ENCODE measurements around the gene LMF1.
A peak's percentile ranks its signal among the peaks of the same experiment; 100 is the strongest.

The LMF1 gene

GRCh38 chr16:877242-878071 is 93.3 kb downstream of the LMF1 start:
- Histone ChIP-seq H3K4me3 (peak overlapping the region; percentile 19; the same call in 1 of the 2 replicates), H3K36me3 (0 out of 2 replicates have a peak, but pooled peaks cover 12% of the 10 kb centered on the region), H3K4me2 (peak overlapping the region; percentile 99), H3K9me3 (0 out of 2 replicates have a peak, but pooled peaks cover under 1% of the 10 kb centered on the region), H3K9ac (no peak overlapping the region), H4K20me1 (peaks cover 21% of the 10 kb centered on the region), H3K27me3 (0 out of 2 replicates have a peak, but pooled peaks cover 5% of the 10 kb centered on the region), H3K27ac (peak overlapping the region; percentile 46), H3K4me1 (peaks cover 98% of the 10 kb centered on the region)
- TF ChIP-seq Cebpa-rat (IDR thresholded peaks at IDR 0.05), result no peak

- Histone ChIP-seq H3K4me1 (peaks cover 98% of the 10 kb centered on the region), H3K9me3 (no peaks in the 10 kb centered on the region), H3K4me2 (peak overlapping the region; percentile 99), H3K36me3 (0 out of 2 replicates have a peak, but pooled peaks cover 12% of the 10 kb centered on the region), H3K4me3 (no peak overlapping the region), H3K9ac (no peak overlapping the region), H3K27ac (peak overlapping the region; percentile 97; the same call in 1 of the 2 replicates), H4K20me1 (peaks cover 14% of the 10 kb centered on the region), H3K27me3 (no peaks in the 10 kb centered on the region)
- no peak for TF ChIP-seq Cebpa-rat (IDR thresholded peaks at IDR 0.05)
Measured at GRCh38 chr16:876523-877241, 94.1 kb downstream of the LMF1 start.

GRCh38 chr16:876041-876335 is 94.8 kb downstream of the LMF1 start:
- Histone ChIP-seq H3K27ac (peak overlapping the region; percentile 97; the same call in 1 of the 2 replicates), H3K27me3 (no peaks in the 10 kb centered on the region), H4K20me1 (peaks cover 7% of the 10 kb centered on the region), H3K4me1 (peaks cover 98% of the 10 kb centered on the region), H3K9me3 (no peaks in the 10 kb centered on the region), H3K36me3 (0 out of 2 replicates have a peak, but pooled peaks cover 12% of the 10 kb centered on the region), H3K9ac (no peak overlapping the region), H3K4me3 (no peak overlapping the region), H3K4me2 (peak overlapping the region; percentile 99)
- no peak for TF ChIP-seq Cebpa-rat (IDR thresholded peaks at IDR 0.05)

DNA sequence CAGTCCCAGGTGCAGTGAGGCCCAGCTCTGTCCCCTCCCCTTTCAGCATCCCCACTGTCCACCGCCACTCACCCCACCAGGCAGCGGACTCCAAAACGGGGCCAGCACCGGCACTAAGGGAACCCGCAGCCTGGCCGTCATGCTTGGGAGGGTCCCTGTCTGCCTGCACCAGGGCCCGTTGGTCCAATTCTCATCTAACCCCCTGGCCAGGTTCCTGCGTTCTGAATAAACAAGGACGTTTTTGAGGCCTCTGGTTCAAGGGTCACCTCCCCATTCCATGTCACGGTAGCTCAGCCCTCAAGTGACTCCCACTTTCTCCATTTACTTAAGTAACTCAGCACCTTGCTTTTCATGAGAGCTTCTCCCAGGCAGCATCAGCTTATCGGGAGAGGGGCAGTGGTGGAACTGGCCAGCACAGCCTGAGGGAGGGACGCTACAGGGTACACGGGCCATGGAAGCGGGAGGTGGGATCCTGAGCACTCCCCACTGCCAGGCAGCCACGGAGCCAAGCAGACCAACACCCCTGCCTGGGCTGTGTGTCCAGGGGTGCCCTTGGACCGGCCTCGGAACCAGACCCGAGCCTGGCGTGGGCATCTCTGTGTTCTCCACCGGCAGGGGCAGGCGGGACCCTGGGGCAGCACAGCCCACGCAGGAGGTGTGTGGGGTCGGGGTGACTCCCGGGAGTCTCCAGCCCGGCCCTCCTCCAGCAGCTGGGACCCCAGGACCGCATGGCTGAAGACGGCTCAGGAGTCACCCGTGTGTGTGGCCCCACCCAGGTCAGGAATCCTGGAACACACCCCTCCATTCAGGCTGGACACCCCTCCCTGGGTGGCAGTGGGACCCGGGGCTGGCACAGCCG is 95.4 kb downstream of the LMF1 start:
- H3K4me1 ChIP-seq, result peaks cover 98% of the 10 kb centered on the region
- no peaks in the 10 kb centered on the region for H3K9me3 ChIP-seq
- H3K27me3 ChIP-seq, result no peaks in the 10 kb centered on the region
- H3K4me3 ChIP-seq, result no peak overlapping the region
- 0 out of 2 replicates have a peak, but pooled peaks cover 12% of the 10 kb centered on the region for H3K36me3 ChIP-seq
- peak overlapping the region; percentile 97 for H3K27ac ChIP-seq
- peaks cover under 1% of the 10 kb centered on the region for H4K20me1 ChIP-seq
- H3K9ac ChIP-seq, result no peak overlapping the region; the same call in 1 of the 2 replicates
- H3K4me2 ChIP-seq, result peak overlapping the region; percentile 99
- TF ChIP-seq Cebpa-rat (IDR thresholded peaks at IDR 0.05), result no peak

DNA sequence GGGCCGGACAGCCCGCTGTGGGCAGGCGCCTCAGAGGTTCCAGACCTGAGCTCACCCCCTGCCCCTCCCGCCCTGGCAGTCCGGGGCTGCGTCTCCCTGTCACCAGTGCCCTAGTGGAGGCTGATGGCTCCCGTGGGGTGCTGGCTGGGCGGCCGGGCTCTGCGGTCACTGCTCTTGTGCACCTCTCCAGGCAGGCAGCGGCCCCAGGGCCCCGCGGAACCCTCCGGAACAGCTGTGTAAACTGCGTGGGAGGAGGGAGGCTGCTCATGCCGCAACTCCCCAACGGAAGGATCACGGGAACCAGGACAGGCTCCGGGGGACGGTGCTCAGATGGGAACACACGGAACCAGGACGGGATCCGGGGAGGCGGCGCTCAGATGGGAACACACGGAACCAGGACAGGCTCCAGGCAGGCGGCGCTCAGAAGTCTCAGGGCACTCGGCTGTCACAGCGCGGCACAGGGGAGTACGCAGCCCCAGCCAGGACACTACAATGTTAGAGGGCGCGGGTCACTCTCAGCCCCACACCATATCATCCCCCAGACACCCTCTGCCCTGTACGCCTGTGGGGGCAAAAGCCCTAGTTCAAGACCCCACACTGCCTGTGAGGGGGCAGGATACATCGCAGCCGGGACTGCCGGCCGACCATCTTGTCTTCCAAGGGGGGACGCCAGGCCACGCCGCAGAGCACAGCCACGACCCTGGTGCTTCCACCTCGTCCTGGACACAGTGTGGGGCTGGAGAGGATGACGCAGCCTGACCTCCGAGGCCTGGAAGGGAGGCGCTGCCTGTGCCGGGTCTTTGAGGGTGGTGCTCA is 96.2 kb downstream of the LMF1 start:
- H3K27me3 ChIP-seq, result no peaks in the 10 kb centered on the region
- peaks cover 98% of the 10 kb centered on the region for H3K4me1 ChIP-seq
- H3K4me3 ChIP-seq, result no peak overlapping the region
- H3K27ac ChIP-seq, result peak overlapping the region; percentile 97
- TF ChIP-seq Cebpa-rat (IDR thresholded peaks at IDR 0.05), result no peak
- no peaks in the 10 kb centered on the region for H3K9me3 ChIP-seq
- no peak overlapping the region; the same call in 1 of the 2 replicates for H3K9ac ChIP-seq
- H4K20me1 ChIP-seq, result no peaks in the 10 kb centered on the region; the same call in 1 of the 2 replicates
- peak overlapping the region; percentile 99 for H3K4me2 ChIP-seq
- H3K36me3 ChIP-seq, result 0 out of 2 replicates have a peak, but pooled peaks cover 12% of the 10 kb centered on the region

GRCh38 chr16:873889-874288 is 96.9 kb downstream of the LMF1 start:
- Histone ChIP-seq H3K9me3 (no peaks in the 10 kb centered on the region), H3K9ac (peak overlapping the region; percentile 78; the same call in 1 of the 2 replicates), H3K27me3 (no peaks in the 10 kb centered on the region), H3K4me3 (no peak overlapping the region), H3K4me1 (peaks cover 98% of the 10 kb centered on the region), H4K20me1 (no peaks in the 10 kb centered on the region), H3K4me2 (peak overlapping the region; percentile 99), H3K36me3 (peaks cover 14% of the 10 kb centered on the region), H3K27ac (peak overlapping the region; percentile 97)
- no peak for TF ChIP-seq Cebpa-rat (IDR thresholded peaks at IDR 0.05)

DNA sequence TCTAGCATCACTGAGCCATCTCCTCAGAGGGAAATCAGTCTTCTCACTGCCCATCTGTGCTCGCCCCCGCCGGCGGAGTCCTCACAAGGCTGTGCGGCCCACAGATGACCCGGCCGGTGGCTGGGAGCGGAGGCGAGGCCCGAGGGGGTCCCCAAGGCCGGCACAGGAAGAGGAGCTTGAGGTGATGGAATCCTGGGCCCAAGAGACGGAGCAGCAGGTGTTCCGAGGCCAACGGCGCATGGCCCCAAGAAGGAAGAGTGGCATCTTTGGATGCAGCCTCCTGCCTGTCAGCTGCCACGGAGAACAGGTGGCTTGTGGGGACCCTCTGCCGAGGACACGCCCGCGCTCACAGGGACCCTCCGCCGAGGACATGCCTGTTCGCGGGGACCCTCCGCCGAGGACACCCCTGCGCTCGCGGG is 97.5 kb downstream of the LMF1 start:
- no peaks in the 10 kb centered on the region for H3K27me3 ChIP-seq
- H3K4me2 ChIP-seq, result peak overlapping the region; percentile 99
- 0 out of 2 replicates have a peak, but pooled peaks cover 1% of the 10 kb centered on the region for H3K9me3 ChIP-seq
- peak overlapping the region; percentile 97 for H3K27ac ChIP-seq
- peaks cover 99% of the 10 kb centered on the region for H3K4me1 ChIP-seq
- peaks cover 20% of the 10 kb centered on the region for H3K36me3 ChIP-seq
- H4K20me1 ChIP-seq, result no peaks in the 10 kb centered on the region
- H3K9ac ChIP-seq, result peak overlapping the region; percentile 78; the same call in 1 of the 2 replicates
- no peak for TF ChIP-seq Cebpa-rat (IDR thresholded peaks at IDR 0.05)
- H3K4me3 ChIP-seq, result no peak overlapping the region; the same call in 1 of the 2 replicates

DNA sequence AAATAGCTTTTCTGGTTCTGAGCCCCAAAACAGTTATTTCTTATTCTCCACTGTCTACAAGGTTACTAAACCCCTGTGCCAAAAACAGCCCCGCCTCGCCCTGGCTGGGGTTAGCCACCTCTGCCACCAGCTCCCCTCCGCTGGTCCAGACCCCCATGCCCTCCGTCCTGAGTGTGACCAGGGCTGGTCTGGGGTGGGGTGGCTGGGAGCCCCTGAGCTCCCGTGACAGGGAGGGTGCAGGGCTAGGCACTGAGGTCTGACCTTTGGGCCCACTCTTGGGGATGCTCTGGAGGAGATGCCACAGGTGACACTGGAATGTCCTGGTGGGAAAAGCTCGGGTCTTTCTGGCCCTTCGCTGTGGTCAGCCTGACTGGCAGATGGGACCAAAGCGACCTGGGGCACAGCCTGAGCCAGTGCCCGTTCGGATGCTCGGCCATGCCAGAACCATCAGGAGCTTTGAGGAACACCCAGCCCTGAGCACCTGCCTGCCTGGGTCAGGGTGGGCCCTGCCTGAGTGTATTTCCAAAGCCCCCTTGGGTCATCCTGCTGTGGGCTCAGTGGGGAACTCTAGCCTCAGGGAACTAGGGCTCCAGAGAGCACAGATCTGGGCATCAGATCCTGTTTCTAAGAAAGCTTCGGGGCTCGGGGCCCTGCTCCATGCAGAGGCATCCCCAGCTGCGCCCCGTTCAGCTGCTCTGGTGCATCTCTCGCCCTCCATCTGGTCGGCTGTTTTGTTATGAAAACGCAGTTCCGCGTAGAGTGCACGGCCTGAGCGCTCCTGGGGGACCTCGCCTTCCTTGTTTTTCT is 98.1 kb downstream of the LMF1 start:
- peaks cover 95% of the 10 kb centered on the region for H3K4me1 ChIP-seq
- H4K20me1 ChIP-seq, result no peaks in the 10 kb centered on the region
- H3K36me3 ChIP-seq, result peaks cover 26% of the 10 kb centered on the region
- peak overlapping the region; percentile 62 for H3K4me3 ChIP-seq
- H3K9ac ChIP-seq, result peak overlapping the region; percentile 78
- peak overlapping the region; percentile 99 for H3K4me2 ChIP-seq
- H3K27me3 ChIP-seq, result no peaks in the 10 kb centered on the region
- no peak for TF ChIP-seq Cebpa-rat (IDR thresholded peaks at IDR 0.05)
- peaks cover 7% of the 10 kb centered on the region for H3K9me3 ChIP-seq
- H3K27ac ChIP-seq, result peak overlapping the region; percentile 97
